PC-9 (cell line): Measurements from ENCODE around the gene PKD2L1. TPM values are rescaled to one million over a fixed set of nuclear protein-coding genes. Genes with fewer than 3 reads are reported as not detected.

ENCODE experiments used
- BruUV-seq: library from RNA; stranded (reverse); fragments of 400-500 nt; replicated peaks from 2 replicates; lab custom pipeline; 2021; lab: Mats Ljungman, UMichigan
- CTCF ChIA-PET: fragments of 300-600 bp; sonication (Branson Sonifier 250); formaldehyde crosslinking; loops from one replicate; lab custom pipeline; 2022; ENCODE audit warnings: antibody characterized with exemption; lab: Charles Lee
- POLR2A ChIA-PET: fragments of 300-600 bp; sonication (Branson Sonifier 250); formaldehyde crosslinking; loops from one replicate; lab custom pipeline; 2022; ENCODE audit warnings: antibody characterized with exemption; ENCODE audit not compliant: unreplicated experiment; lab: Charles Lee
- DNase-seq, 2 experiments: peaks; one replicate each; pipeline versions ENCODE4 v3.0.0 to v3.0.0-alpha.2; 2015 to 2022; ENCODE audit warnings: mixed read lengths in 1 of 2
- H2AFZ ChIP-seq: fragments of 200-600 bp; sonication (generic); 2 replicates; pipeline ENCODE4 v1.8.1; 2017; ENCODE audit warnings: antibody characterized with exemption
- H3F3A ChIP-seq: fragments of 200-600 bp; sonication (generic); 2 replicates; pipeline ENCODE4 v1.8.1; 2017; ENCODE audit warnings: antibody characterized with exemption, mild to moderate bottlenecking, low read depth; ENCODE audit not compliant: insufficient read depth
- H3K27ac ChIP-seq: fragments of 200-600 bp; sonication (generic); 2 replicates; pipeline ENCODE4 v1.6.1; 2016; ENCODE audit warnings: mixed run types
- H3K27me3 ChIP-seq: fragments of 200-600 bp; sonication (generic); 2 replicates; pipeline ENCODE4 v1.6.1; 2016; ENCODE audit warnings: low read depth, mixed run types; ENCODE audit not compliant: insufficient read depth
- H3K36me3 ChIP-seq: fragments of 200-600 bp; sonication (generic); 2 replicates; pipeline ENCODE4 v1.6.1; 2016; ENCODE audit warnings: low read depth, mixed run types
- H3K4me1 ChIP-seq: fragments of 200-600 bp; sonication (generic); replicated peaks from 2 replicates; pipeline ENCODE4 v1.6.1; 2016; ENCODE audit warnings: mixed run types; ENCODE audit not compliant: insufficient read depth
- H3K4me2 ChIP-seq: fragments of 200-600 bp; sonication (generic); 2 replicates; pipeline ENCODE4 v1.6.1; 2017; ENCODE audit warnings: mixed run types
- H3K4me3 ChIP-seq: fragments of 200-600 bp; sonication (generic); 2 replicates; pipeline ENCODE4 v1.6.1; 2016; ENCODE audit warnings: mixed run types
- H3K79me2 ChIP-seq: fragments of 200-600 bp; sonication (generic); 2 replicates; pipeline ENCODE4 v1.6.1; 2017; ENCODE audit warnings: low read depth, mixed run types
- H3K9me2 ChIP-seq: fragments of 200-600 bp; sonication (generic); 2 replicates; pipeline ENCODE4 v1.8.1; 2017; ENCODE audit warnings: mild to moderate bottlenecking; ENCODE audit not compliant: insufficient read depth
- H3K9me3 ChIP-seq: fragments of 200-600 bp; sonication (generic); 2 replicates; pipeline ENCODE4 v1.8.1; 2016; ENCODE audit warnings: low read depth; ENCODE audit not compliant: insufficient read depth
- H4K20me1 ChIP-seq: fragments of 200-600 bp; sonication (generic); 2 replicates; pipeline ENCODE4 v1.8.1; 2017; ENCODE audit not compliant: insufficient read depth
- CTCF ChIP-seq: fragments of 200-600 bp; sonication (generic); conservative IDR thresholded peaks from 2 replicates; pipeline ENCODE4 v1.6.1; 2017; ENCODE audit warnings: mixed run types, antibody characterized with exemption, mild to moderate bottlenecking, moderate library complexity
- EZH2 ChIP-seq: fragments of 200-600 bp; sonication (generic); IDR thresholded peaks from 2 replicates; pipeline ENCODE4 v1.8.0; 2017; ENCODE audit warnings: antibody characterized with exemption, low read depth
- intact Hi-C: fragments of 100-400 bp; cut with micrococcal nuclease; formaldehyde crosslinking; loops from one replicate; pipeline ENCODE4 v1.10.0; 2022; ENCODE audit not compliant: unreplicated experiment
- total RNA-seq: library from RNA; stranded (reverse); gene quantifications from 2 replicates; pipeline ENCODE4 v1.2.3, GENCODE V29; 2021

PKD2L1 gene
- total RNA-seq, 1 experiment from 2014 or later = not detected

- no peaks in the 10 kb centered on the region for H4K20me1 ChIP-seq
- H3K27ac ChIP-seq = no peak overlapping the region
- ChIA-PET CTCF (no interaction called here), POLR2A (no interaction called here)
- H3K9me2 ChIP-seq = no peaks in the 10 kb centered on the region
- H3K27me3 ChIP-seq = peaks cover 77% of the 10 kb centered on the region
- no peaks in the 10 kb centered on the region for H3K9me3 ChIP-seq
- BruUV-seq = no TSS peak
- H2AFZ ChIP-seq = no peak overlapping the region
- no peak for TF ChIP-seq EZH2
- no peaks in the 10 kb centered on the region for H3K79me2 ChIP-seq
- no peak for DNase-seq
- H3K4me2 ChIP-seq = no peak overlapping the region
- H3K36me3 ChIP-seq = no peaks in the 10 kb centered on the region
- no peaks in the 10 kb centered on the region for H3F3A ChIP-seq
- intact Hi-C loops = no loop called here
- H3K4me1 ChIP-seq = no peaks in the 10 kb centered on the region
- no peak overlapping the region for H3K4me3 ChIP-seq
These were observed 4.9 kb downstream of the PKD2L1 start for GRCh38 chr10:100325158-100325557.

- H2AFZ ChIP-seq = no peak overlapping the region
- BruUV-seq = no TSS peak
- TF ChIP-seq CTCF (no peak), EZH2 (no peak)
- H3K27ac ChIP-seq = no peak overlapping the region
- H3K4me1 ChIP-seq = no peaks in the 10 kb centered on the region
- H3F3A ChIP-seq = no peaks in the 10 kb centered on the region
- intact Hi-C loops = no loop called here
- POLR2A ChIA-PET = no interaction called here
- H4K20me1 ChIP-seq = no peaks in the 10 kb centered on the region
- H3K4me2 ChIP-seq = no peak overlapping the region
- no peak overlapping the region for H3K4me3 ChIP-seq
- DNase-seq = no peak
- no peaks in the 10 kb centered on the region for H3K79me2 ChIP-seq
- no peaks in the 10 kb centered on the region for H3K36me3 ChIP-seq
- CTCF ChIA-PET = no interaction called here
- H3K9me2 ChIP-seq = no peaks in the 10 kb centered on the region
- H3K27me3 ChIP-seq = peaks cover 42% of the 10 kb centered on the region
- H3K9me3 ChIP-seq = no peaks in the 10 kb centered on the region
These were observed 10.2 kb downstream of the PKD2L1 start for GRCh38 chr10:100319707-100320402.

- Histone ChIP-seq H3K9me3 (no peaks in the 10 kb centered on the region), H3K27ac (no peak overlapping the region), H3K79me2 (no peaks in the 10 kb centered on the region), H3K36me3 (no peaks in the 10 kb centered on the region), H3K9me2 (no peaks in the 10 kb centered on the region), H3K4me2 (no peak overlapping the region), H3K27me3 (peaks cover 41% of the 10 kb centered on the region), H3K4me3 (no peak overlapping the region), H2AFZ (no peak overlapping the region), H3F3A (no peaks in the 10 kb centered on the region), H4K20me1 (no peaks in the 10 kb centered on the region), H3K4me1 (no peaks in the 10 kb centered on the region)
- no peak for DNase-seq
- POLR2A ChIA-PET = no interaction called here
- intact Hi-C loops = no loop called here
- TF ChIP-seq CTCF (no peak), EZH2 (no peak)
- CTCF ChIA-PET = no interaction called here
- BruUV-seq = no TSS peak
These were observed 11.8 kb downstream of the PKD2L1 start for GRCh38 chr10:100318207-100318606.

- DNase-seq = no peak
- intact Hi-C loops = no loop called here
- Histone ChIP-seq H3K9me3 (no peaks in the 10 kb centered on the region), H3F3A (no peaks in the 10 kb centered on the region), H3K36me3 (no peaks in the 10 kb centered on the region), H3K4me1 (no peaks in the 10 kb centered on the region), H2AFZ (no peak overlapping the region), H3K27ac (no peak overlapping the region), H3K79me2 (no peaks in the 10 kb centered on the region), H3K9me2 (no peaks in the 10 kb centered on the region), H3K4me3 (no peak overlapping the region), H3K27me3 (peaks cover 52% of the 10 kb centered on the region), H3K4me2 (no peak overlapping the region), H4K20me1 (no peaks in the 10 kb centered on the region)
- no TSS peak for BruUV-seq
- ChIA-PET POLR2A (no interaction called here), CTCF (no interaction called here)
- TF ChIP-seq EZH2 (no peak), CTCF (no peak)
These were observed 14.4 kb downstream of the PKD2L1 start for GRCh38 chr10:100315615-100316014.
